Pulmonary artery endothelial cell (primary cell): ENCODE results near the gene DRAM2. TPM values are rescaled to one million over a fixed set of nuclear protein-coding genes. Genes with fewer than 3 reads are reported as not detected.
"Not testable (repeated sequence)": the region's sequence is repeated elsewhere in the genome, so short reads cannot be mapped to it uniquely, and the experiment has no call there.

Experiments
- DNase-seq: peaks from one replicate; pipeline ENCODE4 v3.0.0-alpha.2; 2011; ENCODE audit warnings: low read depth, low spot score
- total RNA-seq: library from RNA; depleted of rRNA; stranded (reverse); fragments of >200 nt; gene quantifications from 2 replicates; pipeline ENCODE4 v1.2.3, GENCODE V29; 2014

Gene DRAM2
- total RNA-seq, 1 donor from 2014 or later: 66.1 TPM

DNA sequence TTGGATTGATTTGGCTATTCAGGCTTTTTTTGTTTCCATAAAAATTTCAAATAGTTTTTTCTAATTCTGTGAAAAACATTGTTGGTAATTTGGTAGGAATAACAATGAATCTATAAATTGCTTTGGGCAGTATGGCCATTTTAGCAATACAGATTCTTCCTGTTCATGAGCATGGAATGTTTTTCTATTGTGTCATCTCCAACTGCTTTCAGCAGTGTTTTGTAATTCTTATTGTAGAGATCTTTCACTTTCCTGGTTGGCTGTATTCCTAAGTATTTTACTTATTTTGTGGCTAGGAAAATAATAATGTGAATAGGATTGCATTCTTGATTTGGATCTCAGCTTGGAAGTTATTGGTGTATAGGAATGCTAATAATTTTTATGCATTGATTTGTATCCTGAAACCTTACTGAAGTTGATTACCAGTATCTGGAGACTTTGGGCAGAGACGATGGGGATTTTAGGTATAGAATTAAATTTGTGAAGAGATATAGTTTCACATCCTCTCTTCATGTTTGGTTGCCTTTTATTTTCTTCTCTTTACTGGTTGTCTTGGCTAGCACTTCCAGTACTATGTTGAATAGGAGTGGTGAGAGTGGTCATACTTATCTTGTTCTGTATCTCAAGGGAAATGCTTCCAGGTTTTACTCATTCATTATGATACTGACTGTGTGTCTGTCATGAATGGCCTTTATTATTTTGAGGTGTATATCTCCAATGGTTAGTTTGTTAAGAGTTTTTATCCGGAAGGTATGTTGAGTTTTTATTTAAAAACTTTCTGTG, 57.3 kb downstream of the DRAM2 start:
- DNase-seq: no peak

GRCh38 chr1:111079329-111079728, 60.6 kb downstream of the DRAM2 start:
- DNase-seq: not testable (repeated sequence)

- DNase-seq: not testable (repeated sequence)
These were observed 62.6 kb downstream of the DRAM2 start for GRCh38 chr1:111077312-111077711.

Other genes with a start within 250 kb of the DRAM2 start
- gene LRIF1, start 176.2 kb downstream of the DRAM2 start, total RNA-seq: 12.5 and 15.4 TPM in 2 replicates
- 30.5 and 53.0 TPM in 2 replicates for gene CEPT1, start 130 bp upstream of the DRAM2 start, total RNA-seq
- 0.86 and 1.3 TPM in 2 replicates for gene DENND2D, start 60.6 kb upstream of the DRAM2 start, total RNA-seq
- gene CHI3L2, start 87.6 kb upstream of the DRAM2 start, total RNA-seq: not detected in 2 replicates
- gene CHIA, start 150.8 kb upstream of the DRAM2 start, total RNA-seq: not detected in 2 replicates